GM18520 (cell line): ENCODE measurements around the gene COL4A4.

Experiments used
- ATAC-seq: cut with Tn5 transposase; IDR thresholded peaks from one replicate; pipeline ENCODE4 v1.9.1; 2021; ENCODE audit not compliant: unreplicated experiment

The COL4A4 gene

GRCh38 chr2:226985583-226985946 lies 178.4 kb downstream of the COL4A4 start:
- no peak for ATAC-seq

- peak; percentile 93 for ATAC-seq
These were observed 179.0 kb downstream of the COL4A4 start for GRCh38 chr2:226984750-226985582.

GRCh38 chr2:226983895-226984749 lies 179.9 kb downstream of the COL4A4 start:
- ATAC-seq: no peak

GRCh38 chr2:226981791-226982326 lies 182.1 kb downstream of the COL4A4 start:
- no peak for ATAC-seq

GRCh38 chr2:226979004-226979403 lies 185.0 kb downstream of the COL4A4 start:
- ATAC-seq: no peak

GRCh38 chr2:226978300-226978699 lies 185.7 kb downstream of the COL4A4 start:
- ATAC-seq: no peak

- no peak for ATAC-seq
These were observed 186.2 kb downstream of the COL4A4 start for GRCh38 chr2:226977775-226978190.

- ATAC-seq: no peak
These were observed 190.2 kb downstream of the COL4A4 start for GRCh38 chr2:226973816-226974215.

GRCh38 chr2:226971770-226972169 lies 192.2 kb downstream of the COL4A4 start:
- ATAC-seq: peak; percentile 37

GRCh38 chr2:226971084-226971483 lies 192.9 kb downstream of the COL4A4 start:
- ATAC-seq: peak; percentile 31

- no peak for ATAC-seq
These were observed 193.6 kb downstream of the COL4A4 start for GRCh38 chr2:226970362-226970761.

- no peak for ATAC-seq
These were observed 194.5 kb downstream of the COL4A4 start for GRCh38 chr2:226969417-226970080.

GRCh38 chr2:226965376-226965775 lies 198.6 kb downstream of the COL4A4 start:
- ATAC-seq: no peak

GRCh38 chr2:226963528-226963927 lies 200.5 kb downstream of the COL4A4 start:
- ATAC-seq: no peak

- ATAC-seq: no peak
These were observed 201.7 kb downstream of the COL4A4 start for GRCh38 chr2:226962176-226962773.

GRCh38 chr2:226959418-226959817 lies 204.6 kb downstream of the COL4A4 start:
- no peak for ATAC-seq

- ATAC-seq: no peak
These were observed 207.3 kb downstream of the COL4A4 start for GRCh38 chr2:226956659-226957058.

- no peak for ATAC-seq
These were observed 210.2 kb downstream of the COL4A4 start for GRCh38 chr2:226953826-226954225.

GRCh38 chr2:226953206-226953605 lies 210.8 kb downstream of the COL4A4 start:
- ATAC-seq: no peak
